Measurements from ENCODE around the gene NAA40.

The NAA40 gene

GRCh38 chr11:63942803-63943202 lies 4.0 kb downstream of the NAA40 start:
- H3K4me3 ChIP-seq (ENCODE audit: low read length, poor library complexity, severe bottlenecking): no peak overlapping the region
- no peak for TF ChIP-seq EZH2phosphoT487 (IDR thresholded peaks at IDR 0.05; ENCODE audit: borderline replicate concordance)
- TF ChIP-seq CTCF (conservative IDR thresholded peaks at IDR 0.05; ENCODE audit: low read length): no peak
- H3K9ac ChIP-seq (ENCODE audit: low read depth, low read length, poor library complexity, severe bottlenecking): no peak overlapping the region
- no peak overlapping the region for H2AFZ ChIP-seq (ENCODE audit: low read length)
- peaks cover 37% of the 10 kb centered on the region for H4K20me1 ChIP-seq (ENCODE audit: insufficient read depth, low read length, poor library complexity, severe bottlenecking)
- H3K9me3 ChIP-seq (ENCODE audit: insufficient read depth, low read depth, low read length): no peaks in the 10 kb centered on the region
- peaks cover 42% of the 10 kb centered on the region for H3K4me1 ChIP-seq (ENCODE audit: insufficient read depth, low read length, poor library complexity, severe bottlenecking)
- H3K79me2 ChIP-seq (ENCODE audit: insufficient read depth, low read length): peaks cover 69% of the 10 kb centered on the region
- H3K4me2 ChIP-seq (ENCODE audit: low read depth, low read length, poor library complexity, severe bottlenecking): peak overlapping the region; percentile 10
- H3K27me3 ChIP-seq (ENCODE audit: insufficient read depth, low read length, poor library complexity, severe bottlenecking): no peaks in the 10 kb centered on the region
- no peaks in the 10 kb centered on the region for H3K9me2 ChIP-seq (replicated peaks; ENCODE audit: low read depth, low read length)
- no peaks in the 10 kb centered on the region for H3F3A ChIP-seq (ENCODE audit: low read depth)
- H3K36me3 ChIP-seq (ENCODE audit: insufficient read depth, low read length): peaks cover 11% of the 10 kb centered on the region; the same call in 1 of the 2 replicates

- no peak for TF ChIP-seq CTCF (conservative IDR thresholded peaks at IDR 0.05; ENCODE audit: low read length)
- TF ChIP-seq EZH2phosphoT487 (IDR thresholded peaks at IDR 0.05; ENCODE audit: borderline replicate concordance): no peak
- H3K9me2 ChIP-seq (replicated peaks; ENCODE audit: low read depth, low read length): no peaks in the 10 kb centered on the region
- H3K4me3 ChIP-seq (ENCODE audit: low read length, poor library complexity, severe bottlenecking): no peak overlapping the region
- H3K36me3 ChIP-seq (ENCODE audit: insufficient read depth, low read length): peaks cover 14% of the 10 kb centered on the region; the same call in 1 of the 2 replicates
- H3F3A ChIP-seq (ENCODE audit: low read depth): no peaks in the 10 kb centered on the region
- H4K20me1 ChIP-seq (ENCODE audit: insufficient read depth, low read length, poor library complexity, severe bottlenecking): peaks cover 30% of the 10 kb centered on the region
- H3K9me3 ChIP-seq (ENCODE audit: insufficient read depth, low read depth, low read length): no peaks in the 10 kb centered on the region
- peaks cover 29% of the 10 kb centered on the region for H3K4me1 ChIP-seq (ENCODE audit: insufficient read depth, low read length, poor library complexity, severe bottlenecking)
- H2AFZ ChIP-seq (ENCODE audit: low read length): no peak overlapping the region
- no peaks in the 10 kb centered on the region for H3K27me3 ChIP-seq (ENCODE audit: insufficient read depth, low read length, poor library complexity, severe bottlenecking)
- H3K9ac ChIP-seq (ENCODE audit: low read depth, low read length, poor library complexity, severe bottlenecking): no peak overlapping the region
- no peak overlapping the region for H3K4me2 ChIP-seq (ENCODE audit: low read depth, low read length, poor library complexity, severe bottlenecking)
- peaks cover 58% of the 10 kb centered on the region for H3K79me2 ChIP-seq (ENCODE audit: insufficient read depth, low read length)
These were observed 6.2 kb downstream of the NAA40 start for GRCh38 chr11:63944987-63945386.

- Histone ChIP-seq H3K4me2 (ENCODE audit: low read depth, low read length, poor library complexity, severe bottlenecking) (no peak overlapping the region), H3K79me2 (ENCODE audit: insufficient read depth, low read length) (peaks cover 52% of the 10 kb centered on the region), H3K4me3 (ENCODE audit: low read length, poor library complexity, severe bottlenecking) (no peak overlapping the region), H3K36me3 (ENCODE audit: insufficient read depth, low read length) (peaks cover 14% of the 10 kb centered on the region; the same call in 1 of the 2 replicates), H3F3A (ENCODE audit: low read depth) (no peaks in the 10 kb centered on the region), H3K9me3 (ENCODE audit: insufficient read depth, low read depth, low read length) (no peaks in the 10 kb centered on the region), H3K9me2 (replicated peaks; ENCODE audit: low read depth, low read length) (no peaks in the 10 kb centered on the region), H3K27me3 (ENCODE audit: insufficient read depth, low read length, poor library complexity, severe bottlenecking) (no peaks in the 10 kb centered on the region), H3K9ac (ENCODE audit: low read depth, low read length, poor library complexity, severe bottlenecking) (no peak overlapping the region), H3K4me1 (ENCODE audit: insufficient read depth, low read length, poor library complexity, severe bottlenecking) (peaks cover 23% of the 10 kb centered on the region), H4K20me1 (ENCODE audit: insufficient read depth, low read length, poor library complexity, severe bottlenecking) (peaks cover 24% of the 10 kb centered on the region), H2AFZ (ENCODE audit: low read length) (no peak overlapping the region)
- no peak for TF ChIP-seq EZH2phosphoT487 (IDR thresholded peaks at IDR 0.05; ENCODE audit: borderline replicate concordance)
- TF ChIP-seq CTCF (conservative IDR thresholded peaks at IDR 0.05; ENCODE audit: low read length): peak; percentile 69
These were observed 6.8 kb downstream of the NAA40 start for GRCh38 chr11:63945477-63946163.
